ENCODE measurements around the gene DNMT3A.
"Not testable (repeated sequence)": the region's sequence is repeated elsewhere in the genome, so short reads cannot be mapped to it uniquely, and the experiment has no call there.

DNMT3A gene

DNA sequence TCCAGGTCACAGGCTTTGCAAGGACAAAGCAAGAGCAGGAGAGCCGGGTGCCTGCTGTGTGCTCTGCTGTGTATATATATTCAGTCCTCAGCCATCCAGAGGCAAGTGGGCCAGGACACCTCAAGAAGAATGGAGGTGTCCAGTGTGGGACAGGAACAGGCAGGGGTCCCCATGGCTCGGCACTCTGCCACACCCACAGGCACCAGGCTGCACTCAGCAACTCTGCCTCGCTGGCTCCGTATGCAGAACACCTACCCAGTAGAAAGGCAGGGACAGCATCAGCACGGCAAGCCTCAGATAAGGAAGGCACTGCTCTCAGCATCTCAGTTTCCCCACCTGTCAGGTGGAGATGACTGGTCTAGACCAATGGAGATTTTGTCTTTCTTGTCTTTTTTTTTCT lies 57.8 kb downstream of the DNMT3A start:
- DNase-seq (ENCODE audit: low read depth), result no peak

DNA sequence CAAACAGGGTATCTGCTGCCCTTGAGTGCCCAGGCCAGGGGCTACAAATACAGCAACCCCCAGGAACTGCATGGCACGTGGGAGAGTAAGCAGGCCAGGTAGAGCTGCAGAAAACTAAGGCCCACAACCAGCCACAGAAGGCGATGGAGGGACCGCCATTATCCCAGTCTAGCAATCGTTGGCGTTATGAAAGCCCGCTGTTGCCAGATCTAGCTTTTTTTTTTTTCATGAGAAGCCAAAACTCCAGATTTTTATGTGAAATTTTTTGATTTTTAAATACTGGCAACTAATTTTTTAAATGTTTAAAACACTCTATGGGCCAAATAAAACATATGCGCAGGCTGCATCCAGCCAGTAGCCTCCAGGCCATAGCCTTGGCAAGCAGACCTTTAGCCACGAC lies 59.8 kb downstream of the DNMT3A start:
- no peak for DNase-seq (ENCODE audit: low read depth)

DNA sequence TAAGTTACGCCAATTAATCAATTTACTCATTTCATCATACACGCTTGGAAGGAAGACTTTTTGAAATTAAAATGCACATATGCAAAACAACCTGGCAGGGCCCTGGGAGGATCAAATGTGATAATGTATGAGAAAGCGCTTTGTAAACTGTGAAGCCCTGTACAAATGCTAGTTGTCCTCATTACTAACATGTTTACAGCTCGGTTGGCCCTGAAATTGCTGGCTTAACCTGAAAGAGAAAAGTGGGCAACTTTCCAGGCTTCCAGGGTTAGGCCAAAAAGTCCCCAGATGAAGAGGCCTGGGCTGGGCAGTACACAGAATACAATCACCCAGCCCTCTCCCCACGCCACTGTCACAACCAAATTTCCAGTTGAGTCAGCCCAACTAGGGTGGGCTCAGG lies 60.2 kb downstream of the DNMT3A start:
- DNase-seq (ENCODE audit: low read depth), result no peak

DNA sequence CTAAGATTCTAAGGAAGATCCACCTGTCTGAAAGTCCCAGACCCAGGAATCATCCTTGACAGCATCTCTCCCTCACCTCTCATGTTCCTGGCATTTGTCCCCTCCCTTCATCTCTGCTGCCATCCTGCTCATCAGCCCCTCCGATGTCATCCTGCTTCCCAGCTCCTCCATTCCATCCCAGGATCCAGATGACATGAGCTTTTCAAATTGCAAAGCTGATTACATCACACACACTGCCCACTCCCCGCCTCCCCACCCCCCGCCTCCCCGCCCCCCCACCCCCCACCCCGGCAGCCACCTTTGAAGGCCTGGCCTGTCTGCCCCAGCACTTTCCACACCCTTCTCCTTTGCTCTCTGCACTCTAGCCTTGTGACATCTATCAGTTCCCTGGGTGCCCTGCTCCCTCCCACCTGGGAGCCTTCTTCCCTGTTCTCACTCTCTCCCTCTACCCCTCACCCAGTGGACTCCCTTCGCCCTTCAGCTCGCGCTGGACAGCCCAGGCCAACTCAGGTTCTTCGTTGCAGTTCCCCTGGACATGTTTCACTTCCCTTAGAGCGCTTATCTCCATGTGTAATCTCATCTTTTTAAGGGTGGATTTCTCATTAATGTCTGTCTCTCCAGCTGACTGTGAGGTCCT lies 61.6 kb downstream of the DNMT3A start:
- no peak for DNase-seq (ENCODE audit: low read depth)

DNA sequence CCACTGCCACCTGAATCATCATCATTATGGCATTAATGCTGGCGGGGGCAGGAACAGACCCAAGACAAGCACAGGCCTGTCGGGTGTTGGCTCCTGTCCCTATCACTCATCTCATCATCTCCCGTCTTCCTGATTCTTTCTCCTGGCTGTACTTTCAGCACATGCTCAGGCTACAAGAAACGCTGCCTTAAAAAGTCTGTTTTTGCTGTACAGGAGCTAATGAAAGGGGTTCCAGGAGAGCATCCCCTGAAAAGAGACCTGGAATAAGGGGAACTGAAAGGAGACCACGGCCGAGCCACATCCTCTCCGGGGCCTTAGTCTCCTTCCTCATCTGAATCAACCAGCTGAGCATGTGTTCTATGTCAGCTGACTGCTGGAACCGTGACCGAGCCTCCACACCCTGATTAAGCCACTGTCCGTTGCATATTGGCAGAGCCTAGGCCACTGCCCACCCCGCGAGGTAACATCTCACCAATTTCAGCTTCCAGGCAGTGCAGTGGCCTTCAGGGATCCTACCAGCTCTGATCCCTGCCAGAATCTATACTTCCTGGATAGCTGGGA lies 62.6 kb downstream of the DNMT3A start:
- DNase-seq (ENCODE audit: low read depth), result no peak

DNA sequence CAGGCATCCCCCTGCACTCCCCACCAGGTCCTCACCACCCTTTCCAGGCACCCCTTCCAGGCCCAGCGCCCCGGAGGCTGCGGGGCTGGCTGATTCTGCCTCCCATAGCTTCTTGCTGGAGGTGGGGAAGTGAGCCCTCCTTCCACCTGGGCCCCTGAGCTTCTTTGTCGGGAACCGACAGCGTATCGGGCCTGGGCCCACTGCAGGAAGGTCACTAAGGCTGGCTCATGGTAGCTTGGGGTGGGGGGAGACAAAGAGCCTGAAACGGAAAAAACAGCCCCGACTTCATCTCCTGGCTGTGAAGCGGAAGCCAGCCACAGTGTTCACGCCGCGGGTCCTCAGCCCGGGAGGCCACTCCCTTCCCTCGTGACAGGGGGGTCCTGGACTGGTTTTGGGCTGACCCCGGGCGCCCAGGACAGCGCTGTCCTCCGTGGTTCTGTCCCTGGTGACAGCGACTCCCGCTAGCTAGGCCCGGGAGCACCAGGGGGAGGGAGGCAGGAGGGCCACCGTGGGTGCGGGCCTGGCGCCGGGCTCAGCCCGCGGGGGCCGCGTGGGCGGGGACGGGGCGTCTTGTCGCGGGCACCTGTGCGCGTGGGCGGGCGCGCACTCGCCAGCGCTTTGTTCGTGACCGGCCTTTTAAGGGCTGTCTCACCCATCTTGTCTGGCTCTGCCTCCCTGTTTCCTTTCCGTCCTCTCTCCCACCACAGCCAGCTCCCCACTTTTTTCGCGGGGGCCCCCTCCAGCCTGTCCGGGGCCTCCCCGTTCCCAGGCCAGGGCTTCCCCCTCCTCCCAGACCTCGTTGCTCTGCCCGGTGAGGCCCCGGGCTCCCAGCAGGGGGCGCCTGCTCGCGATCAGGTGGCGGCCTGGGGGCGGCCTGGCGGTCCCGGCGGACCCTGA lies 64.9 kb downstream of the DNMT3A start:
- DNase-seq (ENCODE audit: low read depth), result no peak

DNA sequence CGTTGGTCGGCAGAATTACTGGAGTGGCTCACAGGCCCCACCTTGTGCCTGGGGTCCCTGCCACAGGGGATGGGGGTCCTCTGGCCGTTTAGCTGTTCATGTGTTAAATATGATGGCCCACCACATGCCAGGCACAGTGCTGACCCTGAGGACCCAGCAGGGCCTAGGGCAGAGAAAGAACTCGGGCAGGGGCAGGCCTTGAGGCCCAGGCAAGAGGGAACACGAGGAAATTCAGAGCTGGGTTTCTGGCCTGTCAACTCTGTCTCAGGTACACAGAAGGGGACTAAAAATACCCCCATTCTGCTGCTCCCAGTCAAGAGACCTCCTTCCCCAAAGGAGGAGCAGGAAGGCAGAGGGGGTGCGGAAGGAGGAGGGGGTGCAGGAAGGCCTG lies 66.2 kb downstream of the DNMT3A start:
- DNase-seq (ENCODE audit: low read depth), result no peak

DNA sequence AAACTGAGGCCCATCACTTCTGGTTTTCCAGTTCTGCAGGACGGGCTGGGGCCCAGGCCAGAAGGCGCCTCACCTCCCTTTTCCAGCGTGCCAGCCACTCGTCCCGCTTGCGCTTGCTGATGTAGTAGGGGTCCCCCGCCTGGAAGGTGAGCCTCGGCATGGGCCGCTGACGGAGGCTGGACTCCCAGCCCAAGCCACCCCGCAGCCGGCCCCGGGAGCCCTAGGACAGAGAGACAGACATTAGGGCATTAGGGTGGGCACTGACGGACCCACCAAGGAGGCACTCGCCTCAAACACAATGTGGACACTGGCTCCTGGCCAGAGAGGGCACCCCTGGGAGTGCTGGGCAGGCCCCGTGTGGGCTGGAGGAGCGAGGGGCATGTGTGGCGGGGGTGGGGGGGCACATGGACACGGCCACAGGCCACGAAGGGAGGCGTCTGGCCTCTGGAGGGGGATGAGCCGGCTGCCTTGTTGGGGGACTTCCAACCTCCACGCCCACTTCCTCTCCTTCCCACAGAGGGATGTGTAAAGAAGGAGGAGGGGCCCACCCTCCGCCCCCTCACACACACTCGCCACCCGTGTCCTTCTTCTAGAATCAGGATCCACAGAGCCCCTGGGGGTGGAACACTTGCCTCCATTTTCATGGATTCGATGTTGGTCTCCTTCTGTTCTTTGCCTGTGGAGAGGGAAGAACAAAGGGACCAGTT lies 66.7 kb downstream of the DNMT3A start:
- DNase-seq (ENCODE audit: low read depth), result no peak

DNA sequence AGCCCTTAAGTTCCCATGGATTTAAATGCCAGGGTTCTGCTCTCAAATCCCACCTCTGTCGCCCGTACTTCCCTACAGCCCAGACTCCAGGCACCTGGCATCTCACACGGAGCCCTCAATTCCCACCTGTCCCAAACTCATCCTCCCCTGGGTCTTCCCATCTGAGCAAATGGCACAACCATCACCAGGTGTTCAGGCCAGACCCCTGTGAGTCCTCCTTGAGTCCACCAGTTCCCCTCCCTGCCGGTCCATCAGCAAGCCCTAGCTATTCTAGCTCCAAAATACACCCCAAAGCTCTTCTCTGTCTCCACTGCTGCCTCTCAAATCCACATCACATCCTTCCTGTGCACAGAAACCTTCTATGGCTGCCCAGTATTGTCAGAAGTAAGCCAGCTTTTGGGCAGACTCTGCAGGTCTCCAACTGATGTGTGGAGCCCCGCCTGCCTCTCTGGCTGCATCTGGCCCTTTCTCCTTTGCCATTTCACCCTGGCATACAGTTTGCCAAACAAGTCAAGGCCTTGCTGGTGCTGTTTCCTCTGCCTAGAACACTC lies 67.7 kb downstream of the DNMT3A start:
- DNase-seq (ENCODE audit: low read depth), result no peak

DNA sequence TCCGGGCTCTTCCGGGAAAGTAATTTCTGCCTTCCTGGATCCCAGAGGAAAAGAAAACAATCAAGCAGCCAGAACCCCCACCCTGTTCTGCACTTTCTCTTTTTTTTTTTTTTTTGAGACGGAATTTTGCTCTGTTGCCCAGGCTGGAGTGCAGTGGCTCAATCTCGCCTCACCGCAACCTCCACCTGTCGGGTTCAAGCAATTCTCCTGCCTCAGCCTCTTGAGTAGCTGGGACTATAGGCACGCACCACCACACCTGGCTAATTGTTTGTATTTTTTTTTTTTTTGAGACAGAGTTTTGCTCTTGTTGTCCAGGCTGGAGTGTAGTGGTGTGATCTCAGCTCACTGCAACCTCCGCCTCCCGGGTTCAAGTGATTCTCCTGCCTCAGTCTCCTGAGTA lies 69.0 kb downstream of the DNMT3A start:
- DNase-seq (ENCODE audit: low read depth), result not testable (repeated sequence)

DNA sequence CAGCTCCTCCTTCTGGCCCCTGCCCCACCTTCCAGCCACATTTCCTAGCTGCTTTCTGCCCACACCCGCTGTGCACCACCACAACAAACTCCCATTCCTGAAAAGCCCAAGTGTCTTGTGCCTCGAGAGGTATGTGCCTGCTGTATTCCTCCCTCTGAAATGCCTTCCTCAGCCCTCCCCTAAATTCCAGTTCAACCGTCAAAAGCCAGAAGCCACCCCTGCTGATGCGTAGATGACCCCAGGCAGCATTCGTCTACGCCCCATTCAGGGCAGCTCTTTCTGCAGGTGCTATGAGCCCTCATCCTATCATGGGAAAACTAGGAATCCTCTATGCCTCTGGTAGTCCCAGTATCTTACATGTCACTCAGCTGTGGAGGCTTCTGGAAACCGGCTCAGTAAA lies 71.7 kb downstream of the DNMT3A start:
- no peak for DNase-seq (ENCODE audit: low read depth)

DNA sequence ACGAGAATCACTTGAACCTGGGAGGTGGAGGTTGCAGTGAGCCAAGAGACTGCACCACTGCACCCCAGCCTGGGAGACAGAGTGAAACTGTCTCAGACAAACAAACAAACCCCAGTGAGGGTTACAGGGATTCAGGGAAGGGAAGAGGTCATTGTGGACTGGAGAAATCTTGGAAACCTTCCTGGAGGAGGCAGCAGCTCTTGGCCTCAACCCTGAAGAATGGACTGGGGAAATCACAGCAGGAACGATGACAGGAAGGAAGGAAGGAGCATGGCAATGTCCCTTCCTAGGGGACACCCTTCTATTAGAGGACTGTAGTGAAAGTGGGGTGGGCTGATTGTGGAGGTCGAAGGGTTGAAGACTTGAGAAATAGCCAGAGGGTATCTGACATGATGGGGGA lies 72.5 kb downstream of the DNMT3A start:
- no peak for DNase-seq (ENCODE audit: low read depth)

DNA sequence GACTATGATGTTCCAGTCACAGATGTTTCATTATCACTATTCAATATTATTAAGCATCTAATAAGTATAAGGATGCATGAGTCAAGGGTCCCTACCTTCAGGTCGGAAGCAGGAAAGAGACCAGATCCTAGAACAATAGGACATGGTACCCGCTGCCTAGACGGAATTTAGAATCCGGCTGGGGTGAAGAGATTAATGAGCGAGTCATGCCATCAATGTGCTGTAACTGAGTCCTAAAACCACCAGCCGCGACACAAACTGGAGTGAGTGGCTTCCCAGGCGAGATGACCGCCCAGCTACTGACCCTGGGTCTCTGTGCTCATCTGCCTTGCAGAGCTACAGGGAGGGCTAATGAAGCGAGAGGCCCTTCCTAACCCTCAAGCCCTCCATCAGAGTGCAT lies 73.6 kb downstream of the DNMT3A start:
- no peak for DNase-seq (ENCODE audit: low read depth)

DNA sequence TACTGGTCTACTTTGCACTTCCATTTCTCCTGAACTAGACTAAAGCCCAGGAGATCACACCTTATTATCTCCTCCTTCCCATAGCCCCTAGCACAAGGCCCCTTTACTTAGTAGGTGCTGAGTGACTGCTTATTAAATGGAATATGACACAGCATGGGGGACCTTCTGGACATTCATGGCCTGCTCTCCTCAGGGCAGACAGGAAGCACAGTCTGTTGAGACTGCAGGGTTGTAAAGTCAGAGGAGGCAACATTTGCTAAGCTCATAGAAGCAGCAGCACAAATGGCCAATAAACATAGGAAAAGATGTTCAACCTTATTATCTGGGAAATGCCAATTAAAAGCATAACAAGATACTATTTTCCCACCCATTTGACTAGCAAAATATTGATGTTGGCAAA lies 75.3 kb downstream of the DNMT3A start:
- DNase-seq (ENCODE audit: low read depth), result no peak

DNA sequence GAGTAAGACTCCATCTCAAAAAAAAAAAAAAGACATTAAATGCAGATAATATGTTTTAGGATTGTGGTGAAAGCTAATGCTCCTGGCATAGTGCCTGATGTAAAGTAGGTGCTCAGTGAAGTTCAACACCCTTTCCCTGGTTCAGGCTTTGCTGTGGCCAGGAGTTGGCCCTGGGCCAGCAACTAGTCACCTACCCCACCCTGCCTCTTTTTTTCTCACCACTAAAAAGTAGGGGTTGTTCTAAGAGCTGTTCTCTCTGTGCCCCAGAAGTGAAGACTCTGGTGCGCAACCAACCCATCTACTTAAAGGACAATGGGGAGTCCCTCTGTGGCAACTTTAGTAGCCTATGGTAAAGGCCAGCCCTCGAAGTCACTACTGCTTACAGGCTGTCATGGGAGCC lies 75.9 kb downstream of the DNMT3A start:
- DNase-seq (ENCODE audit: low read depth), result no peak

DNA sequence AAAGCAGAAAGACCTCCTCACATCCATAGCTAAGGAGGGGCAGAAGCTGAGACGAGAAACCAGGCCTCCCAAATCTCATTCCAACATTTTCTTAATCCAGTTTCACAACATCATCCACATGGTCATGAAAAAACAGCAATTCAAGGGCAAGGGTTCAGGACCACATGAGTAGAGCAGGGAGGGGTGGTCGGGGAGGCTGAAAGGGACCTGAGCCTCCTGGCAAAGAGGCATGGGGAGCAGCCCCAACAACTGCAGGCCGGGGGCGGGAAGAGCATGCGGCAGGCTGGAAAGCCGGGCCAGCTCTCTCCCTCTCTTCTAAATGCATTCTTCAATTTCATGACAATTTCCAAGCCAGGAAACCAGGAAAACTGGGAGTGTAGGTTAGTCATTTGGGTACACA lies 76.7 kb downstream of the DNMT3A start:
- no peak for DNase-seq (ENCODE audit: low read depth)

DNA sequence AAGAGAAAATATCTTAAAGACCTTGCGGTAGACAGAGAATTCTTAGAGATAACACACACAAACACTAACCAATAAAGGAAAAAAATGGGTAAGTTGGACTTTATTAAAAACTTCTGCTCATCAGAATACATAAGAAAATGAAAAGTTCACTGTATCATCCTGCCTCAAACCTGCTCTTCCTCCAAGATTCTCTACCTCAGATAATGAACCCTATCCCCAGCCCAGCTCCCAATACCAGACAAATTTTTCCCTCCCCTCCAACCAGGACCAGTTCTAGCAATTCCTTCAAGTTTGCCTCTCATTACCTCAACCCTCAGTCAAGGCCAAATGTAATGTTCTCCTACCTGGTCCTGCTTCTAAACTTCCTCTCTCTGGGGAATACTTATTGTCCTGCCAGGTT lies 79.4 kb downstream of the DNMT3A start:
- DNase-seq (ENCODE audit: low read depth), result no peak

DNA sequence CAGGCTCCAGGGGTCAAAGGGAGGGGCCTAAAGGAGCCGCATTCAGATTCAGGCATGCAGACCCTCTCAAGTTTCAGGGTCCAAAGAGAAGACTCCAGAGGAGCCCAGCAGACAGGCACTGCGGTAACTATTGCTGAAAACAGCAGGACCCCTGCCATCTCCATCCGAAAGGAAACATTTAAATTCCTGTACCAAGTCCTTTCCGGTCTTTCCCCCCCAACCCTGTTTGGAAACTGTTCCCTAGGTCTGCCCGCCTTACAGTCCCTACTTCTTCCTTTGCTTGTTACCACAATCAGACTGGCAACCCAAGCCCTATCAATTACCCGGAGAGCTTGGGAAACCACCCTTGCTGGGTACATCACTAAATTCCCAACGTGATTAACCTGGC lies 82.0 kb downstream of the DNMT3A start:
- no peak for DNase-seq (ENCODE audit: low read depth)

DNA sequence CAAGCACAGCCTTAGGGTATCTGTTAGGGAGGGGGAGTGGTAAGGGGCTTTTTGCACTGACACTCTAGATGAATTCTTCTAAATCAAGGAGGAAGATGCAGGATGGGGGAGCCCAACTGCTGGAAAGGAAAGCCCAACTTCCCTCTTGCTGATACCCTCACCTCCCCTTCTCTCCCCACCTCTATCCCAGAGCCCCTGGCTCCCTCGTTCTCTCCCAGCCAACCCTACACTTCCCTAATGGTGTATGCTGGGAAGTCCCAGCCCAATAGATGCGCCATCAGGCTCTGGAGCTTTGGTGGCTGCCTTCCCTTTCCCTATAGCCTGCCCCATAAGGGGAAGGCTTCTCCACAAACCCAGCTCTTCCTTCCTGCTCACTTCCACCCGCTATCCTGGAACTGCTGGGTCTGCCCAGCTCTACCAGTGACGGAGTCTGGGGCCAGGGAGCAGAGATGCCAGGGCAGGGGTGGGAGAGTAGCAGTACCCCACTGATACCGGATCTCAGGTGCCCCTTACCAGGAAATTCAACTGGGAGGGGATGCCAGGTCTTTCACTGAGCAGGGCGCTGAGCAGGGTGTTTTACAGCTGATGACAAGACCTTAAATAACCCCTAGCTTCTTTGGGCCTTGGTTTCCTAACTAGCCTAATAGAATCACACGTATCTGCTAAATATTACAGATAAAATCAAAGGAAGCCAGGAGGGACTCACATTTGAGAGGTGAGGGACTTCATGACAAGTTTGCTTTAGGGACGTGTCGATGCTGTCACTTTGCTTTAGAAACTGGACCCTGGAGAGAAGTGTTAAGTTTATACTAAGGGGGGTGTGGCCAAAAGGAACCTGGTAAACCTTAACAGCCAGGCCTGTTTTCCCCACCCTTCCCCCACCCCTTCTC lies 82.6 kb downstream of the DNMT3A start:
- no peak for DNase-seq (ENCODE audit: low read depth)

DNA sequence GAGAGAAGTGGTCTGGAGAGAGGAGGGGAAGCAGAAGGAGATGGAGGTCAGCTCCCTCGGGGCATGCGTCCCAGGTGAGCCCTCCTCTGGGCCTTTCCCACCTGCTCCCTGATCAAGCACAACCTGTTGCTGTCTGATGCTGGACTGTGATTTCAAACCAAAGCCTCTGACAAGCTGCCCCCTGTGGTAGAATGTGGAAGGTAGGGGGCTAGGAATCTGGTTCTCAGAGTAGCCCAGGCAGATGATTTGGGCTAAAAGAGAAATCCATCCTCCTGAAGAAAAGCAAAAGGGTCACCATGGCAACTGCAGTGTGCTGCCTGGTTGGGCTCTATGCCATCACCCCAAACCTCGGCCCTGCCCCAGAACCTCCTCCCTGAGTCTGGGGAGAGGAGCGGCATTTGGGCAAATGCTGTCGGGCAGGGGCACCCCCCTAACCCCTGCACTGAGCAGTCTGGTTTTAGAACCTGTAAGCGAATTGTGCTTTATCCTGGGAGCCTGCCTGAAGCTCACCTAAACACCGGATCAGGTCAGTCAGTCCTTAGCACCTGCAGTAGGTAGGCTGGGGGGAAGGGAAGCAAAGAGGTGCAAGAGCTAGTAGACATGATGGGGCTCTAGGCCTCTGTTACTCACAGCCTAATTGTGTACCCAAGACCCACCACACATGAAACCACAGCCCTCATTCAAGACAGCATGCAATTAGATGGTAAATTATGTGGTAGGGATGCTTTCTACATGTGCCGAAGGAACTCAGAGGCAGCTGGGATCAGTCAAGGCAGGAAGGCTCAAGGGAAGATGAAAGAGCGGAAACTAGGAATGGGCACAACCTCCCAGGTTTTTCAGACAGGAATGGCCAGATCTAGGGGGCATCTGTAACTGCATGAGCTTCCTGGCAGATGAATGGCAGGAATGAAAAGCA lies 83.5 kb downstream of the DNMT3A start:
- DNase-seq (ENCODE audit: low read depth), result no peak
